ENCODE measurements around the gene KRTAP12-2. TPM values are rescaled to one million over a fixed set of nuclear protein-coding genes. Genes with fewer than 3 reads are reported as not detected.
"Not testable (repeated sequence)": the region's sequence is repeated elsewhere in the genome, so short reads cannot be mapped to it uniquely, and the experiment has no call there.

KRTAP12-2 gene
- total RNA-seq, 1 donor from 2014 or later = not detected

DNA sequence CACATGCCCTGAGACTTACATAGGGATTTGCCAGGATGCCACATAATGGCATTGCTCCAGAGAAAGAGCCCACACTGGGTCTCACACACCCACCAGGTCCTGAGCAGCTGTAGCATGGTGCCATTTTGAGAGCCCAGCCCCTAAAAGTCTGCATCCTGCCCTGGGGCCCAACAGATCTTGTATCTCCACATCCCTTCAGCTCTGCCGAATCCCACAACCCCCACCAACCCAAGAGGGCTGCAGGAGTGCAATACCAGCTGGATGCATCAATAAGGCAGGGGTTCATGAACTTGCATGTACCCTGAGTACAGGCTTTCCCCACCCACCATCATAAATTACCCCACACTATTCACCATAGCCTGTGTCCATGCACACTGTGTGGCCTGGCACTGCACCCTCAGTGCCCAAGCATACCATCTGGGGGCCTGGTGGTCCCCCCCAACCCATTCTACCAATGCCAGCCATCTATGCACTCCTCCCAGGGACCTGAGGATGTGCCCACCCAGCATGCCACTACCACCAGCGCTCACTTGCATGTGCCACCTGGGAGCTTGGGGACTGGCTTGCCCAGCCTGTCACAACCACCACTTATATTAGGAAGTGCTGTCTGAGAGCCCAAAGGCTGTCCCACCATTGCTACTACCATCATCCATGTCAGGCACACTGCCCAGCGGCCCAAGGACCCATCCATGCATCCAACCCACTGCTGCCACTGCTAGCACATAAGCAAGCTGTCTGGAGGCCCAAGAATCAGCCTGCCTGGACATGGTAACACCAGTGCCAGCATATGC lies 4.1 kb upstream of the KRTAP12-2 start:
- Histone ChIP-seq H3K9me3 (replicated peaks) (peaks cover 42% of the 10 kb centered on the region), H3K27ac (replicated peaks) (no peak overlapping the region), H3K36me3 (no peaks in the 10 kb centered on the region), H3K4me3 (no peak overlapping the region), H3K27me3 (ENCODE audit: low read depth) (peaks cover 5% of the 10 kb centered on the region), H3K4me1 (no peaks in the 10 kb centered on the region)
- no peak for TF ChIP-seq CTCF (IDR thresholded peaks at IDR 0.05; ENCODE audit: borderline replicate concordance)
- no peak for DNase-seq
- intact Hi-C loops (cut with micrococcal nuclease) = no loop called here

DNA sequence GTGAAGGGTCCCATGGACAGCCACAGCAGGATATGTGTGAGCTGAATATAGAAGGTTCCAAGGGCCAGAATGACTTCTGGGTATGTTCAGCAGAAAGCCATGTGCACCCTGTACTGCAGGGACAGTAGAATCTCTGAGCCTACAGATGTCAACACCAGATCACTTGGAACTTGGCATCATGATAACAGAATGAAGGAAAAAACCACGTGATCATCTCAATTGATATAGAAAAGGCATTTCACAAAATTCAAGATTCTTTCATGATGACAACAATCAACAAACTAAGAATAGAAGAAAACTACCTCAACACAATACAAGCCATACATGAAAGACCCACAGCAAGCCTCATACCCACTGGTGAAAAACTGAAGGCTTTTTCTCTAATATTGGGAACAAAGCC lies 885 bp upstream of the KRTAP12-2 start:
- intact Hi-C loops (cut with micrococcal nuclease) = no loop called here
- H3K9me3 ChIP-seq (replicated peaks) = peaks cover 47% of the 10 kb centered on the region
- no peak for TF ChIP-seq CTCF (IDR thresholded peaks at IDR 0.05; ENCODE audit: borderline replicate concordance)
- no peaks in the 10 kb centered on the region for H3K4me1 ChIP-seq
- no peaks in the 10 kb centered on the region for H3K36me3 ChIP-seq
- peaks cover 5% of the 10 kb centered on the region for H3K27me3 ChIP-seq (ENCODE audit: low read depth)
- no peak for DNase-seq
- H3K4me3 ChIP-seq = no peak overlapping the region
- no peak overlapping the region for H3K27ac ChIP-seq (replicated peaks)

GRCh38 chr21:44664691-44665090 lies 2.0 kb downstream of the KRTAP12-2 start:
- Histone ChIP-seq H3K36me3 (no peaks in the 10 kb centered on the region), H3K27me3 (ENCODE audit: low read depth) (peaks cover 5% of the 10 kb centered on the region), H3K4me3 (no peak overlapping the region), H3K27ac (replicated peaks) (no peak overlapping the region), H3K4me1 (no peaks in the 10 kb centered on the region), H3K9me3 (replicated peaks) (peaks cover 20% of the 10 kb centered on the region)
- intact Hi-C loops (cut with micrococcal nuclease) = no loop called here
- no peak for DNase-seq
- TF ChIP-seq CTCF (IDR thresholded peaks at IDR 0.05; ENCODE audit: borderline replicate concordance) = no peak

DNA sequence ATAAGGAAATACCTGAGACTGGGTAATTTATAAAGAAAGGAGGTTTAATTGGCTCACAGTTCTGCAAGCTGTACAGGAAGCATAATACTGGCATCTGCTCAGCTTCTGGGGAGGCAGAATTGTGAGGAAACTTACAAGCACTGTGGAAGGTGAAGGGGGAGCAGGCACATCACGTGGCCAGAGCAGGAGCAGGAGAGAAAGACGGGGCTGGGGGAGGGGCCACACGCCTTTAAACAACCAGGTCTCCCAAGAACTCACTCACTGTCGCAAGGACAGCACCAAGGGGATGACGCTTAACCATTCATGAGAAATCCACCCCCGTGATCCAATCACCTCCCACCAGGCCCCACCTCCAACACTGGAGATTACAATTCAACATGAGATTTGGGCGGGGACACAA lies 5.2 kb downstream of the KRTAP12-2 start:
- Histone ChIP-seq H3K27me3 (ENCODE audit: low read depth) (peaks cover 14% of the 10 kb centered on the region), H3K9me3 (replicated peaks) (peaks cover 18% of the 10 kb centered on the region)
- H3K4me3 ChIP-seq; H3K27ac ChIP-seq (replicated peaks); H3K4me1 ChIP-seq; H3K36me3 ChIP-seq; intact Hi-C loops (cut with micrococcal nuclease); DNase-seq: not testable (repeated sequence)

DNA sequence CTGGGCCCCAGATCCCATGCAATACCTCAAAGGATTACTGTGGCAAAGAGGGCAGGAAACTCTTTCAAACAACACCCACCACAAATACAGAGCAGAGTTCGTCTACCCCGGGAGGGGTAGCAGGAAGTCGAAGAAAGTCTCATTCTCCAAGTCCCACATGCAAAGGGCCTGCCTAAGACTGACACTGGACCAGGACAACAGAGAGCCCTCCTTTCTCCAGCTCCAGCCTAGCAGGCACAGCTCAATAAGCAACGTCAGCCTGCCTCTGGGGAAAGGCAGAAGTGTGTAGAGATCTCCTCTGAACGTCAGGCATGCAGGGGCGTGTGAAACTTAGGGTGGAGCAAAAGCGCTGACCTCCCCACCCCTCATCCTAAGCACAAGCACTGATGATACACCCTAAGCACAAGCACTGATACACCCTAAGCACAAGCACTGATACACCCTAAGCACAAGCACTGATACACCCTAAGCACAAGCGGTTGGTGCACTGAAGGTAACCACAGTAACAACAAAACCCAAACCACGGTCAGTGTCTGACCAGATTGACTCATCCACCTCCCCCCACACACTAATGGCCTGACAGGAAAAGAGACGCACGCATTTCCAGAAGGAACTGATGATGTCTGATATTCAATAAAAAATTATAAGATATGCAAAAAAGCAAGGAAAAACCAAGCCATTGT lies 7.7 kb downstream of the KRTAP12-2 start:
- H3K27ac ChIP-seq (replicated peaks) = no peak overlapping the region
- intact Hi-C loops (cut with micrococcal nuclease) = no loop called here
- no peak overlapping the region for H3K4me3 ChIP-seq
- H3K4me1 ChIP-seq = no peaks in the 10 kb centered on the region
- DNase-seq = no peak
- peaks cover 14% of the 10 kb centered on the region for H3K27me3 ChIP-seq (ENCODE audit: low read depth)
- H3K36me3 ChIP-seq = no peaks in the 10 kb centered on the region
- peaks cover 25% of the 10 kb centered on the region for H3K9me3 ChIP-seq (replicated peaks)
- TF ChIP-seq CTCF (IDR thresholded peaks at IDR 0.05; ENCODE audit: borderline replicate concordance) = no peak

- no peaks in the 10 kb centered on the region for H3K4me1 ChIP-seq
- no peak overlapping the region for H3K27ac ChIP-seq (replicated peaks)
- intact Hi-C loops (cut with micrococcal nuclease) = no loop called here
- peaks cover 20% of the 10 kb centered on the region for H3K9me3 ChIP-seq (replicated peaks)
- peaks cover 14% of the 10 kb centered on the region for H3K27me3 ChIP-seq (ENCODE audit: low read depth)
- DNase-seq = no peak
- no peak overlapping the region for H3K4me3 ChIP-seq
- no peak for TF ChIP-seq CTCF (IDR thresholded peaks at IDR 0.05; ENCODE audit: borderline replicate concordance)
- no peaks in the 10 kb centered on the region for H3K36me3 ChIP-seq
These were observed 8.2 kb downstream of the KRTAP12-2 start for GRCh38 chr21:44658541-44658910.

Measured in left ventricle myocardium inferior (tissue), 1 donor.